HEK293 (cell line): ENCODE measurements around the gene NUP210.

Experiments used
- CTCF ChIA-PET: fragments of 350-600 bp; formaldehyde crosslinking; extraction: SDS; loops from one replicate; lab custom pipeline; 2021; ENCODE audit warnings: antibody characterized with exemption; lab: Yijun Ruan, JAX
- POLR2A ChIA-PET: fragments of 300-600 bp; formaldehyde crosslinking; extraction: SDS; loops from one replicate; lab custom pipeline; 2020; ENCODE audit warnings: antibody characterized with exemption, inconsistent platforms; lab: Yijun Ruan, JAX
- H3K27ac ChIP-seq: fragments of 200-500 bp; sonication (Bioruptor generic); 2 replicates; pipeline ENCODE4 v1.5.1; 2014; ENCODE audit warnings: low read depth, low read length, control low read depth, inconsistent platforms; ENCODE audit errors: extremely low read depth
- H3K36me3 ChIP-seq, 2 experiments: fragments of 200-500 bp in 1 of 2; sonication (Bioruptor generic) in 1 of 2; 1 replicate in 1 of 2; 2 replicates in 1 of 2; pipeline ENCODE4 v1.5.1; 2014 to 2017; ENCODE audit warnings: inconsistent platforms in 2 of 2, low read length in 2 of 2; ENCODE audit not compliant: control insufficient read depth in 2 of 2, insufficient read depth in 1 of 2
- H3K4me1 ChIP-seq: fragments of 200-500 bp; sonication (Bioruptor generic); 2 replicates; pipeline ENCODE4 v1.5.1; 2014; ENCODE audit warnings: mild to moderate bottlenecking, low read length, inconsistent platforms; ENCODE audit not compliant: control insufficient read depth, insufficient read depth
- H3K4me3 ChIP-seq: 2 replicates; pipeline ENCODE4 v1.5.1; 2011; ENCODE audit warnings: low read depth, mild to moderate bottlenecking, control low read depth, low read length, moderate library complexity
- H3K9me3 ChIP-seq: fragments of 200-500 bp; sonication (Bioruptor generic); 2 replicates; pipeline ENCODE4 v1.5.1; 2014; ENCODE audit warnings: low read depth, low read length, inconsistent platforms; ENCODE audit not compliant: control insufficient read depth, insufficient read depth
- EGR2 ChIP-seq: fragments of 450-650 bp; formaldehyde crosslinking; IDR thresholded peaks from 2 replicates; pipeline ENCODE4 v1.5.1; 2016; ENCODE audit warnings: low read depth, missing biosample characterization, missing genetic modification characterization
- GLIS1 ChIP-seq: fragments of 450-650 bp; formaldehyde crosslinking; IDR thresholded peaks from 2 replicates; pipeline ENCODE4 v1.5.1; 2016; ENCODE audit warnings: missing biosample characterization, missing genetic modification characterization
- HOXD13 ChIP-seq: sonication (generic); formaldehyde crosslinking; IDR thresholded peaks from 2 replicates; pipeline ENCODE4 v1.8.0; 2022; ENCODE audit warnings: missing genetic modification reagents, borderline replicate concordance
- KLF16 ChIP-seq: fragments of 450-650 bp; formaldehyde crosslinking; IDR thresholded peaks from 2 replicates; pipeline ENCODE4 v1.5.1; 2017; ENCODE audit warnings: missing biosample characterization, missing genetic modification characterization
- MZF1 ChIP-seq: fragments of 450-650 bp; formaldehyde crosslinking; IDR thresholded peaks from 2 replicates; pipeline ENCODE4 v1.5.1; 2017; ENCODE audit warnings: missing biosample characterization, missing genetic modification characterization, borderline replicate concordance
- PRDM1 ChIP-seq: fragments of 450-650 bp; formaldehyde crosslinking; IDR thresholded peaks from 2 replicates; pipeline ENCODE4; 2016; ENCODE audit warnings: missing biosample characterization, missing genetic modification characterization
- PRDM2 ChIP-seq: fragments of 450-650 bp; formaldehyde crosslinking; IDR thresholded peaks from 2 replicates; pipeline ENCODE4 v1.5.1; 2016; ENCODE audit warnings: missing biosample characterization, missing genetic modification characterization, borderline replicate concordance
- PRDM6 ChIP-seq: fragments of 450-650 bp; formaldehyde crosslinking; IDR thresholded peaks from 2 replicates; pipeline ENCODE4 v1.5.1; 2017; ENCODE audit warnings: missing biosample characterization, missing genetic modification characterization
- SP3 ChIP-seq: fragments of 450-650 bp; formaldehyde crosslinking; IDR thresholded peaks from 2 replicates; pipeline ENCODE4 v1.5.1; 2016; ENCODE audit warnings: missing biosample characterization, missing genetic modification characterization
- TCF7L2 ChIP-seq: IDR thresholded peaks from 2 replicates; pipeline ENCODE4 v1.6.1; 2011; ENCODE audit warnings: low read depth, mild to moderate bottlenecking, inconsistent platforms, low read length, moderate library complexity, borderline replicate concordance
- ZBTB7A ChIP-seq: fragments of 450-650 bp; formaldehyde crosslinking; IDR thresholded peaks from 2 replicates; pipeline ENCODE4 v1.5.1; 2016; ENCODE audit warnings: low read depth, missing biosample characterization, missing genetic modification characterization
- ZEB2 ChIP-seq: fragments of 450-650 bp; formaldehyde crosslinking; IDR thresholded peaks from 2 replicates; pipeline ENCODE4 v1.5.1; 2016; ENCODE audit warnings: missing biosample characterization, missing genetic modification characterization
- ZNF132 ChIP-seq: fragments of 450-650 bp; formaldehyde crosslinking; IDR thresholded peaks from 2 replicates; pipeline ENCODE4 v1.5.1; 2017; ENCODE audit warnings: missing biosample characterization, missing genetic modification characterization, borderline replicate concordance
- ZNF19 ChIP-seq: fragments of 450-650 bp; formaldehyde crosslinking; IDR thresholded peaks from 2 replicates; pipeline ENCODE4; 2016; ENCODE audit warnings: missing biosample characterization, missing genetic modification characterization, low read depth
- ZNF266 ChIP-seq: fragments of 450-650 bp; formaldehyde crosslinking; IDR thresholded peaks from 2 replicates; pipeline ENCODE4 v1.5.1; 2016; ENCODE audit warnings: missing biosample characterization, missing genetic modification characterization, low read depth
- ZNF280D ChIP-seq: fragments of 450-650 bp; formaldehyde crosslinking; IDR thresholded peaks from 2 replicates; pipeline ENCODE4 v1.5.1; 2016; ENCODE audit warnings: missing biosample characterization, missing genetic modification characterization
- ZNF610 ChIP-seq: fragments of 450-650 bp; formaldehyde crosslinking; IDR thresholded peaks from 2 replicates; pipeline ENCODE4 v1.5.1; 2016; ENCODE audit warnings: missing biosample characterization, missing genetic modification characterization, borderline replicate concordance
- ZNF658 ChIP-seq: fragments of 450-650 bp; formaldehyde crosslinking; IDR thresholded peaks from 2 replicates; pipeline ENCODE4; 2016; ENCODE audit warnings: missing biosample characterization, missing genetic modification characterization
- ZNF791 ChIP-seq: fragments of 450-650 bp; formaldehyde crosslinking; IDR thresholded peaks from 2 replicates; pipeline ENCODE4 v1.5.1; 2016; ENCODE audit warnings: missing biosample characterization, missing genetic modification characterization
- ZNF792 ChIP-seq: fragments of 450-650 bp; formaldehyde crosslinking; IDR thresholded peaks from 2 replicates; pipeline ENCODE4 v1.5.1; 2016; ENCODE audit warnings: missing biosample characterization, missing genetic modification characterization

Gene NUP210

GRCh38 chr3:13417166-13417947 lies 2.8 kb downstream of the NUP210 start:
- peaks cover 4% of the 10 kb centered on the region for H3K4me1 ChIP-seq
- POLR2A ChIA-PET = interaction anchor here (1.8 kb wide), 1 partner anchor 34 kb away, joined by 5 read pairs; no protein-coding TSS in a partner anchor
- H3K4me3 ChIP-seq = no peak overlapping the region
- no peak overlapping the region for H3K27ac ChIP-seq
- peaks cover 0 to 25% of the 10 kb centered on the region in 2 experiments; a peak in 2 of 3 replicates for H3K36me3 ChIP-seq
- CTCF ChIA-PET = interaction anchor here (0.7 to 3.4 kb wide), 8 partner anchors 12 to 1121 kb away, joined by 3 to 16 read pairs (median 4); no protein-coding TSS in a partner anchor
- TF ChIP-seq ZNF280D (tag by site-specific recombination) (no peak), ZNF791 (tag by site-specific recombination) (no peak), EGR2 (tag by site-specific recombination) (no peak), SP3 (tag by site-specific recombination) (no peak), KLF16 (tag by site-specific recombination) (no peak), TCF7L2 (no peak), HOXD13 (no peak), ZBTB7A (tag by site-specific recombination) (no peak), PRDM1 (tag by site-specific recombination) (no peak), MZF1 (no peak), ZNF132 (tag by site-specific recombination) (no peak), ZNF658 (tag by site-specific recombination) (no peak), ZNF19 (tag by site-specific recombination) (no peak), ZNF792 (tag by site-specific recombination) (no peak), ZNF266 (tag by site-specific recombination) (no peak), ZEB2 (no peak), PRDM6 (no peak), GLIS1 (tag by site-specific recombination) (no peak), ZNF610 (tag by site-specific recombination) (no peak), PRDM2 (no peak)
- no peaks in the 10 kb centered on the region for H3K9me3 ChIP-seq
